ENCODE data around the gene SHISA9.

The SHISA9 gene

DNA sequence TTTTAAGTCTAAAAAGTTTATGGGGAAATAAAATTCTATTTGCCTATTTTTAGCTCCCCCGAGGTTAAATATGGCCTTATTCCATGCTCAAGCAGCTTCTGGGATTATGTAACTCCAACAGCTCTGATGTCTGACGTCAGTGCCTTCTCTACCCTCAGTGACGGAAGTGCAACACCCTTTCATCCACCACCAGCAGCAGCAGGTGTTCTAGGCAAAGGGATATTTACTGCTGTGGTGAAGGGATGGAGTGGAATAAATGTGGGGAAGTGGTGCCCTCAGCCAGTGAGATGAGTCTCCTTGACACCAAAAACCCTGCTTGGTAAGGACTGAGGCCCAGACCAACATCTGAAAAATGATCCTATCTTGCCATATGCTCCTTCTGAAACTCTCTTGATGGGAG is 247.4 kb downstream of the SHISA9 start:
- H3K27ac ChIP-seq, result no peak overlapping the region
- H3K4me3 ChIP-seq, result no peak overlapping the region
- DNase-seq (ENCODE audit: low spot score), result no peak
- TF ChIP-seq, protein P1, sequence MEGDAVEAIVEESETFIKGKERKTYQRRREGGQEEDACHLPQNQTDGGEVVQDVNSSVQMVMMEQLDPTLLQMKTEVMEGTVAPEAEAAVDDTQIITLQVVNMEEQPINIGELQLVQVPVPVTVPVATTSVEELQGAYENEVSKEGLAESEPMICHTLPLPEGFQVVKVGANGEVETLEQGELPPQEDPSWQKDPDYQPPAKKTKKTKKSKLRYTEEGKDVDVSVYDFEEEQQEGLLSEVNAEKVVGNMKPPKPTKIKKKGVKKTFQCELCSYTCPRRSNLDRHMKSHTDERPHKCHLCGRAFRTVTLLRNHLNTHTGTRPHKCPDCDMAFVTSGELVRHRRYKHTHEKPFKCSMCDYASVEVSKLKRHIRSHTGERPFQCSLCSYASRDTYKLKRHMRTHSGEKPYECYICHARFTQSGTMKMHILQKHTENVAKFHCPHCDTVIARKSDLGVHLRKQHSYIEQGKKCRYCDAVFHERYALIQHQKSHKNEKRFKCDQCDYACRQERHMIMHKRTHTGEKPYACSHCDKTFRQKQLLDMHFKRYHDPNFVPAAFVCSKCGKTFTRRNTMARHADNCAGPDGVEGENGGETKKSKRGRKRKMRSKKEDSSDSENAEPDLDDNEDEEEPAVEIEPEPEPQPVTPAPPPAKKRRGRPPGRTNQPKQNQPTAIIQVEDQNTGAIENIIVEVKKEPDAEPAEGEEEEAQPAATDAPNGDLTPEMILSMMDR (IDR thresholded peaks at IDR 0.05), result no peak

DNA sequence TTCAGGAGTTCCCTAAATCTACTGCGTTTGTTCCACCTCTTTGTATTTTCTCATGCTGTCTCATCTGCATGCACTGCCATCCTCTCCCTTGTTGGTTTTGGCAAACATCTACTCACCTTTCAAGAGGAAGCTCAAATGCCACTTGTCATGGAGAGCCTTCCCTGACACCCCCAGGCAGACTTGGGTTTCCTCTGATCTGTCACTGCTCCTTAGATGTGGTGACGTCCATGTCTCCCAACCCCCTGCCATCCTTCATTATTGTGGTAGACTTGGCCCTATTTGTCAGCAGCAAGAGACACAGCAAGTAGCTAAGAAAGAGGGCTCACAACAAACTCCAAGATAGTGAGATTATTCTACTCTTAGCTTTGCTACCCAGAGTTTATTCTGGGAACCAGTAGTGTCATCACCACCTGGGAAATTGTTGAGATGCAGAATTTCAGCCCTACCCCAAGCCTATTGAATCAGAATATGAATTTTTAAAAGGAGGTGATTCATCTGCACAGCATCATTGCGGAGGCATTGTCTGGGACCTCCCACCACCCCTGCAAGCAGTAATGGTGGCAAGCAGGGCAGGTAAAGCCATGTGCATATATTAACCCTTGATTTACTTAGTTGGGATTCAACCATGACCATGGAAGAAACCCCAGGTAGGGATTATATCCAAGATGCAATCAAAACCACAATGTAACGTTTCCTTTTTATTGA is 248.9 kb downstream of the SHISA9 start:
- no peak for DNase-seq (ENCODE audit: low spot score)
- Histone ChIP-seq H3K4me3 (no peak overlapping the region), H3K27ac (no peak overlapping the region)
- TF ChIP-seq, protein P1 (IDR thresholded peaks at IDR 0.05), result no peak

DNA sequence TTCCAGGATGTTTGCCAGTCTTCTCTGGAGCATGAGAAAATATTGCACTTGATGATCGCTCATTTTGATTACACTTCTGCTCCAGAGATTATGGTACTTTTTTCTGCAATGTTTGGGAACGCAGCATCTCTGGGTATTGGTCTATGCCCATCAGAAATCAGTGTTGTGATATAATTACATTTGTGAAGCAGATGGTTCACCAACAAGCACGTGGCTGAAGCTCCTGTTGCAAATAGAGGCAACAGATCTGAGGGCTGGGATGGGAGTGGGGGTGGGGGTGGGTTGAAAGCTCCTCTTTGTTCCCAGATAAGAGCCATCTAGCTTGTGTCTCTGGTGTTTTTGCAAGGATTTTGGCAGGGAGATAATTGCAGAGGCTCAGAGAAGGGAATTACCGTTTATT is 252.3 kb downstream of the SHISA9 start:
- TF ChIP-seq, protein P1 (IDR thresholded peaks at IDR 0.05), result no peak
- no peak overlapping the region for H3K4me3 ChIP-seq
- no peak overlapping the region for H3K27ac ChIP-seq
- no peak for DNase-seq (ENCODE audit: low spot score)

DNA sequence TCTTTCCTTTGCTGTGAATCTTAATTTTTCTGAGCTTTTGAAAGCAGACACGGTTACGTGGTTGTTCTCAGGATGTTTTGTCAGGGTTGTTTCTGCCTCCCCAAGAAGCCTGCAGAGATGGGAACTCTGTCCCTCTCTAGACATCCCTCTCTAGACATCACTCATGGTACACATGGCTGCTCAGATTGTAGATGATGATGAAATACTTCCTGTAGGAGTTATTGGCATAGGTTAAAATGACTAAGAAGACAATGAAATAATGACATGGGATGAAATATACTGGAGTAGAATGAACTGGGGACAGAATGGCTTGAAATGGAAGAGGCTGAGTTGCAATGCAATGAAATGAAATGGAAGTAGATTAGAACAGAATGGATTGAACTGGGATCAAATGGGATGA is 253.4 kb downstream of the SHISA9 start:
- Histone ChIP-seq H3K27ac (no peak overlapping the region), H3K4me3 (no peak overlapping the region)
- TF ChIP-seq, protein P1 (IDR thresholded peaks at IDR 0.05), result no peak
- no peak for DNase-seq (ENCODE audit: low spot score)

DNA sequence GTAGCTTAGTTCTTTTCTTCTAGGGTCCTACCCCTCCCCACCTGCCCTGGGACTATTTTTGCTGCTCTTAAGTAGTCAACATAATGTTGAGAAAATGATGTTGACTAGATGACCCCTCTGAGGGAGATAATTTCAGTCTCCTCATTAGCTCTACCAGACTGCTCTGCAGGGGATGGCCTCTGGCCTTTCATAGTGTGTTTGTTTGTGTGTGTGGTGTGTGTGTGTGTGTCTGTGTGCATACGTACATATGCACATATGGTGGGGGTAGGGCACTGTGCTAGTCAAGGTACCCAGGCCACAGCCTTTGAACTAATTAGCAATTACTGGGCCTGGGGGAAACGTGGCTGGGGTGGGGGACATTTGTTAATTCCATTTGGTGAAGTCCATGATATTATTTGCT is 254.0 kb downstream of the SHISA9 start:
- Histone ChIP-seq H3K4me3 (no peak overlapping the region), H3K27ac (no peak overlapping the region)
- TF ChIP-seq, protein P1 (IDR thresholded peaks at IDR 0.05), result no peak
- DNase-seq (ENCODE audit: low spot score), result no peak

DNA sequence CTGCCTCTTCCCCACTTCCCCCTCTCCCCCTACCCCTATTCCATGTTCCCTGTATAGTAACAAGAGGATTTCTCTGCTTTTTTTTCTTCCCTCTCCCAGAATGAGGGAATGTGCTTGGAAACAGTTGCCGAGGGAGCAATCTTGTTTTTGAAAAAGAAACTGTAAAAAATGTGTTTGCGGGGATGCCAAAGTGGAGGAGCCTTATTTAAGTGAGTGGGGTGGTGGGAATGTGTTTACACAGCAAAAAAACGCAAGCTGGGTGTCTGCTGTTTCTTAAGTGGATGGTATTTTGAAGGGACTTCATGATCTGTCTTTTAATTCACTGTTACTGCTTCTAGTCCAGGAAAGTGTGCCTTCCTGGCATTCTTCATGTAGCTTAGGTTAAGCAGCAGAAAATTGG is 254.4 kb downstream of the SHISA9 start:
- TF ChIP-seq, protein P1 (IDR thresholded peaks at IDR 0.05), result no peak
- no peak for DNase-seq (ENCODE audit: low spot score)
- H3K27ac ChIP-seq, result no peak overlapping the region

DNA sequence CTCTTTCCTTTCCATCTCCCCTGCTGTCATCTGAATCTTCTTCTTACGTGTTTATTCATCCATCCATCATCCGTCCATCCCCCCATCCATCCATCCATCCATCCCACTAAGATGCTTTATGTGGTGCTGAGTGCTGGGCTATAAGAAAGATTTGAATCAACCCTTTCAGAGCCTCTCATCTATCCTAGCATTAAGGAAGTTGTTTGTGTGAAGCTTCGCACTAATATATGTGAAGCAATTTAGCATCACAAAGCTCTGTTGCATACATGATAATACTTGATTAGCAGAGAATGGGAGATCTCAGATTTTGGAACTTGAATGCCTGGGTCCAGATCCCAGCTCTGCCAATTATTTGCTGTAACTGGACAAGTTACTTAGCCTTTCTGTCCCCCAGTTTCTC is 255.7 kb downstream of the SHISA9 start:
- TF ChIP-seq, protein P1 (IDR thresholded peaks at IDR 0.05), result no peak
- H3K27ac ChIP-seq, result no peak overlapping the region

More for the DNA sequence above, 254.4 kb downstream of the SHISA9 start:
- no peak overlapping the region for H3K4me3 ChIP-seq

More for the DNA sequence above, 255.7 kb downstream of the SHISA9 start:
- H3K4me3 ChIP-seq, result no peak overlapping the region
- DNase-seq (ENCODE audit: low spot score), result no peak
